Fibroblast of peridontal ligament (primary cell): ENCODE data around the gene CEP20.
"Not testable (repeated sequence)": the region's sequence is repeated elsewhere in the genome, so short reads cannot be mapped to it uniquely, and the experiment has no call there.

Experiments used
- DNase-seq: peaks from one replicate; pipeline ENCODE4 v3.0.0-alpha.2; 2010; ENCODE audit errors: extremely low read depth

The CEP20 gene, protein sequence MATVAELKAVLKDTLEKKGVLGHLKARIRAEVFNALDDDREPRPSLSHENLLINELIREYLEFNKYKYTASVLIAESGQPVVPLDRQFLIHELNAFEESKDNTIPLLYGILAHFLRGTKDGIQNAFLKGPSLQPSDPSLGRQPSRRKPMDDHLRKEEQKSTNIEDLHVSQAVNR

DNA sequence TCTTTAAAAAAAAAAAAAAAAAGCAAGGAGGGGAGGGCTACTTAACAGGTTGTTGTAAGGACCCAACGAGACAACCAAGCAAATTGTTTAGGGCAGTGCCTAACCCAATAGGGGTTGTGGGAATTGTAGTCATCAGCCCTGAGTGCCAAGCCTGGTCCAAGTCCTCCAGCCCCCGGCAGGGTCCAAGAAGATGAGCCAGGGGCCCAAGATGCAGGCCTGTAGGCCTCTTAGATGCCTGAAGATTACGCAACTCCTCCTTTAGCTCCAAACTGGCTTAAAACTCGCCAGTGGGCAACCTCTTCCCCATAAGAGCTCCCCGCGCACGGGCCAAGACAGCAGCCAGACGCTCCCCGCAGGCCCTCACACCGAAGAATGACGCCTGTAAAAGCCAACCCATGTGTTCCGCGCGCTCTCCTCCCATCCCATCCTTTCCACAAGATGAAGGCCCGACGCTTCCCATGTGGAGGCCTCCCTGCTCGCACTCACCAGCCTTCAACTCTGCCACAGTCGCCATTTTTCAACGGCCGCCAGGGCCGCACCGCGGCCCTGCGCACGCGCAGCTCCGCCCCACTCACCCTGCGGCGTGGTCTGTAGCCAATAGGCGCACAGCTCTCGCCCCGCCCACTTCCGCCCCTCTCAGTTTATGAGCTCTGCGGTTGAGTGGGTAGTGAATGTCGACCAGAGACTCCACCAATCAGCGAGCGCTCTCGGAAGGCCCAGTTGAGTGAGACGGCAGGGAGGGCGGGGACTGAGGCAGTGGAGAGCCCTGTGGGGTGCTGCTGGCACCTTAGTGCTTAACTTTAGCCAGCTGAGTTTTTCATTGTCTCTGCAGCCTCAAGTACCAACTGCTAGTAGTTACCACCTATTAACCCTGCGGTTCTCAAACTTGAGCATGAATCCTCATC lies at the start of gene CEP20:
Gene CEP20 (minus strand): TSS at position 532 of the 905 bp plus-strand sequence. CDS start 18 bp downstream, at position 514.
- peak; percentile 99 for DNase-seq

DNA sequence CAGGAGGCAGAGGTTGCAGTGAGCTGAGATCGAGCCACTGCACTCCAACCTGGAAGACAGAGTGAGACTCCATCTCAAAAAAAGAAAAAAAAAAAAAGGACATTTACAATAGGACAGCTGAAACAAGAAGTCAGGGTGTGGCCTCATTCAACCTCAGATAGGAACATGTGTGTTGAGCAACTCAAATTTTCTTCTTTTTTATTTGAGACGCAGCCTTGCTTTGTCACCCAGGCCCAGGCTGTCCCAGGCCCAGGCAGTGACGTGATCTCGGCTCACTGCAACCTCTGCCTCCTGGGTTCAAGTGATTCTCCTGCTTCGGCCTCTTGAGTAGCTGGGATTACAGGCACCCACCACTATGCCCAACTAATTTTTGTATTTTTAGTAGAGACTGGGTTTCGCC lies 48.4 kb upstream of the CEP20 start:
- not testable (repeated sequence) for DNase-seq

DNA sequence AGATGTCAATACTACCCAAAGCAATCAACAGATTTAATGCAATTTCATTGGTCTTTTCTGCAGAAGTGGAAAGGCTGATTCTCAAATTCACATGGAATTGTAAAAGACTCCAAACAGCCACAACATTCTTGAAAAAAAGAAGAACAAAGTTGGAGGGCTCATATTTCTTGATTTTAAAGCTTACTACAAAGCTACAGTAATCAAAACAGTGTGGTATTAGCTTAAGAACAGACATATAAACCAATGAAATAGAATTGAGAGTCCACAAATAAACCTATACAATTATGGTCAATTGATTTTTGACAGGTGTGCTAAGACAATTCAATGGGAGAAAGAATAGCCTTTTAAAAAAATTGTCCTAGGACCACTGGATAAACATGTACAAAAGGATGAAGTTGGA lies 46.6 kb upstream of the CEP20 start:
- no peak for DNase-seq

DNA sequence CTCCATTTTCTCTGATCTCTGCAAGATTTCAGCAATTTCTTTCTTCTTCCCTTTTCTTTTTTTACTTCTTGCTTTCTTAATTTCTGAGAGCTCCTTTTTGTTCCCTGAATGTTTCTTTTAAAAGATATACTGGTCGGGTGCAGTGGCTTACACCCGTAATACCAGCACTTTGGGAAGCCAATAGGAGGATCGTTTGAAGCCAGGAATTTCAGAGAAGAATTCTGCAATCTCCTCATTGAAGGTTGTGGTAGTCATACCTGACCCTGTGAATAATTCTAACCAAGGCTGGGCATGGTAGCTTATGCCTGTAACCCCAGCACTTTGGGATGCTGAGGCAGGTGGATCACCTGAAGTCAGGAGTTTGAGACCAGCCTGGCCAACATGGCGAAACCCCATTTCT lies 45.4 kb upstream of the CEP20 start:
- no peak for DNase-seq

DNA sequence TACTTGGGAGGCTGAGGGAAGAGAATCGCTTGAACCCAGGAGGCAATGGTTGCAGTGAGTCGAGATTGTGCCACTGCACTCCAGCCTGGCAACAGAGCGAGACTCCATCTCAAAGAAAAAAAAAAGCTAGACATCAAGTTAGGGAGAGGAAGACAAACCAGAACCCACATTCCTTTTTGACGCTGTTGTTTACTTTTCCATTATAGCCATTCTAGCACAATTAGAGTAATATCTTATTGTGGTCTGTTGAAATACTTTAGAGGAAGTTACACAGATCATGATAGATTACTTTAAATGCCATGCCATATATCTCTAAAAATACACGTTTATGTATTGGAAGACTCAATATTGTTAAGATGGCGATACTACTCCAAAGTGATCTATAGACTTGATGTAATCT lies 44.5 kb upstream of the CEP20 start:
- no peak for DNase-seq

DNA sequence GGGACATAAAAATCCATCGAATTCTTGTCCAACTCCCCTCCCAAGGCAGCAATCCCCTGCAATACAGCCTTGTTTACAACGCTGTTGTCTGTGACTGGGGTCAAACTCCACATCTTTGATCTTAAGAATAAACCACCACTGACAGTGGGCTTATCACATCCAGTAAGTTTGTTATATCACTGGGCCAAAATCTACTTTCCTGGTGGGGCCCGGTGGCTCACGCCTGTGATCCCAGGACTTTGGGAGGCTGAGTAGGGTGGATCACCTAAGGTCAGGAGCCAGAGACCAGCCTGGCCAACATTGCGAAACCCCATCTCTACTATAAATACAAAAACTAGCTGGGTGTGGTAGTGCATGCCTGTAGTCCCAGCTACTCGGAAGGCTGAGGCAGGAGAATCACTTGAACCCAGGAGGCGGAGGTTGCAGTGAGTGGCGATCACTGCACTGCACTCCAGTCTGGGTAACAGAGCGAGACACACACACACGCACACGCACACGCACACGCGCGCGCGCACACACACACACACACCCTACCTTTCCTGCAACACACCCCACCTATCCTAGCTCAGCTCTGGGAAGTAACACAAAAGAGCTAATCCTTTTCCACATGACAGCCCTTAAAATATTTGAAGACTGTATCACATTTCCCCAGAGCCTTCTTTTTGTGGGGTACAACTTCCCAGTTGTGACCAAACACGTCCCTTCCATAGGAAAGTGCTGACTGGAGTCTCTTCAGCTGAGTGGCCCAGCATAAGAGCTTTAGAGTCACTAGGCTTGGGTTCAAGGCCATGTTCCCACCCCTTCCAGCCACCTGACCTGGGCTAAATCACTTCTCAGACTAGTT lies 40.1 kb upstream of the CEP20 start:
- no peak for DNase-seq

DNA sequence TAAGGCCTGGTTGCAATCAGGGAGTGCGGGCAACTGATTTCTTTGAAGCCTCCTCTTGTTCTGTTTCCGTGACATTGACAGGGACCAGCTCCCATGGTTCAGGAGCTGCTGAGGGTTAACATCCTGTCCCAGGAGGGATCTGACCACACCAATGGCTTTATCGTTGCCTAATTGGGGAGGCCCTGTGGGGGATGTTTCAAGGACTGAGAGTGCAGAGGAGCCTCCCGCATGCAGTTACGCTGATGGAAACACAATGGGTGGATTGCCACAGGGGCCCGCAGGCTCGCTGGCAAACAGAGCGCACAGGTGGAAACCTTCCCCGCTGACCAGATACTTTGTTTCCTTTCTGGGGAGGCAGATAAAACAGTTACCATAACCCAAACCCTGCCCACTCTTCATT lies 37.2 kb upstream of the CEP20 start:
- no peak for DNase-seq

DNA sequence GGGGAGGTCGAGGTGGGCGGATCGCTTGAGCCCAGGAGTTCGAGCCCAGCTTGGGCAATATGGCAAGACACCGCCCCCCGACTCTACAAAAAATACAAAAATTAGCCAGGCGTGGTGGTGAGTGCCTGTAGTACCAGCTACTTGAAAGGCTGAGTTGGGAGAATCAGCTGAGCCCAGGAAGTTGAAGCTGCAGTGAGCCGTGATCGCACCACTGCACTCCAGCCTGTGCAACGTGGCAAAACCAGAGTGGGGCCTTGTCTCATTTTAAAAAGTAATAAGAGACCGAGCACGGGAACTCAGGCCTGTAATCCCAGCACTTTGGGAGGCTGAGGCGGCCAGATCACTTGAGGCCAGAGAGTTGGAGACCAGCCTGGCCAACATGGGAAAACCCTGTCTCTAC lies 36.6 kb upstream of the CEP20 start:
- DNase-seq, result no peak

DNA sequence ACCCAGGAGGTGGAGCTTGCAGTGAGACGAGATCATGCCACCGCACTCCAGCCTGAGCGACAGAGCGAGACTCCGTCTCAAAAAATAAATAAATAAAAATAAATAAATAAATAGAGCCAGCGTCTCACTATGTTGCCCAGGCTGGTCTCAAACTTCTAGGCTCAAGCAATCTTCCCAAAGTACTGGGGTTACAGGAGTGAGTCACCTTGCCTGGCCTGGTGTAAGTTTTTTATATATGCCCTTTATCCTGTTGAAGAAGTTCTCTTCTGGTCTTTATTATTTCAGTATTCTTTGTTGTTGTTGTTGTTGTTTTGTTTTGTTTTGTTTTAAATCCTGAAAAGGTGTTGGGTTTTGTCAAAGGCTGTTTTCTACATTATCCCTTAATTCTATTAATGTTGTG lies 30.9 kb upstream of the CEP20 start:
- no peak for DNase-seq

DNA sequence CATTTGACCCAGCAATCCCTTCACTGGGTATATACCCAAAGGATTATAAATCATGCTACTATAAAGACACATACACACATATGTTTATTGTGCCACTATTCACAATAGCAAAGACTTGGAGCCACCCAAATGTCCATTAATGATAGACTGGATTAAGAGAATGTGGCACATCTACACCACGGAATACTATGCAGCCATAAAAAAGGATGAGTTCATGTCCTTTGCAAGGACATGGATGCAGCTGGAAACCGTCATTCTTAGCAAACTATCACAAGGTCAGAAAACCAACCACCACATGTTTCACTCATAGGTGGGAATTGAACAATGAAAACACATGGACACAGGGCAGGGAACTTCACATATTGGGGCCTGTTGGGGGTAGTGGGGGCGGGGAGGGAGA lies 29.9 kb upstream of the CEP20 start:
- DNase-seq, result not testable (repeated sequence)

DNA sequence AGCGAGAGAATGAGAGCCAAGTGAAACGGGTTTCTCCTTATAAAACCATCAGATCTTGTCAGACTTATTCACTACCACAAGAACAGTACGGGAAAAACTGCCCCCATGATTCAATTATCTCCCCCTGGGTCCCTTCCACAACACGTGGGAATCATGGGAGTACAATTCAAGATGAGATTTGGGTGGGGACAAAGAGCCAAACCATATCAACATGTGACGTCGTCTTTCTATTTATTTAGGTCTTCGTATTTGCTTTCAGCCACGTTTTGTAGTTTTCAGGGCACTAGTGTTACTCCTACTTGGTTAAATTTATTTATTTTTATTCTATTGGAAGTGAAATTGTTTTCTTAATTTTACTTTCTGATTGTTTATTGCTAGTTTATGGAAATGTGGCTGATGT lies 27.9 kb upstream of the CEP20 start:
- no peak for DNase-seq

DNA sequence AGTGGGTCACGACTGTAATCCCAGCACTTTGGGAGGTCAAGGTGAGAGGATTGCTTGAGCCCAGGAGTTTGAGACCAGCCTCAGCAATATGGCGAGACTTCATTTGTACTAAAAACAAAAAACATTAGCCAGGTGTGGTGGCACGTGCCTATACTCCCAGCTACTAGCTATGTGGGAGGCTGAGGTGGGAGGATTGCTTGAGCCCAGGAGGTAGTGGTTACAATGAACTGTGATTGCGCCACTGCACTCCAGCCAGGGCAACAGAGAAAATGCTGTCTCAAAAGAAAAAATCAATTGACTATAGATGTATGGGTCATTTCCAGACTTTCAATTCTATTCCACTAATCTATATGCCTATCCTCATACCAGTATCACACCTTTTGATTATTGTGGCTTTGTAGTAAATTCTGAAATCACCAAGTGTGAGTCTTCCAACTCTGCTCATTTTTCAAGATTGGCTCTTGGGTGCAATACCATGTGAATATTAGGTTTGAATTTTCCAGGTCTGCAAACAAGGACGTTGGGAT lies 27.2 kb upstream of the CEP20 start:
- no peak for DNase-seq

DNA sequence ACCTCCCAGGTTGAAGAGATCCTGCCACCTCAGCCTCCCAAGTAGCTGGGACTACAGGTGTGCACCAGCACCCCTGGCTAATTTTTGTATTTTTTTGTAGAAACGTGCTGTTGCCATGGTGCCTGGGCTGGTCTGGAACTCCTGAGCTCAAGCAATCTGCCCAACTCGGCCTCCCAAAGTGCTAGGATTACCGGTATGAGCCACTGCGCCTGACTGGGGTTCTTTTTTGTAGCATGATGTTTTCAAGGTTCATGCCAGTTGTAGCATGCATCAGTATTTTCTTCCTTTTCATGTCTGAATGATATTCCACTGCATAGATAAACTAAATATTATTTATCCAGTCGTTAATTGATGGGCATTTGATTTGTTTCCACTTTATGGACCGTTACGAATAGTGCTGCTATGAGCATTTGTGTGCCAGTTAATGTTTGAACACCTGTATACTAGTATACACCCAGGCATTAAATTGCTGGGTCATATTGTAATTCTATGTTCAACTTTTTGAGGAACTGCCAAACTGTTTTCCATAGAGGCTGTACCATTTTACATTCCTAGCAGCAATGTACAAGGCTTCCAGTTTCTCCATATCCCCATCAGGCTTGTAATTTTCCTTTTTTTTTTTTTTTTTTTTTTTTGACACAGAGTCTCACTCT lies 24.8 kb upstream of the CEP20 start:
- no peak for DNase-seq

DNA sequence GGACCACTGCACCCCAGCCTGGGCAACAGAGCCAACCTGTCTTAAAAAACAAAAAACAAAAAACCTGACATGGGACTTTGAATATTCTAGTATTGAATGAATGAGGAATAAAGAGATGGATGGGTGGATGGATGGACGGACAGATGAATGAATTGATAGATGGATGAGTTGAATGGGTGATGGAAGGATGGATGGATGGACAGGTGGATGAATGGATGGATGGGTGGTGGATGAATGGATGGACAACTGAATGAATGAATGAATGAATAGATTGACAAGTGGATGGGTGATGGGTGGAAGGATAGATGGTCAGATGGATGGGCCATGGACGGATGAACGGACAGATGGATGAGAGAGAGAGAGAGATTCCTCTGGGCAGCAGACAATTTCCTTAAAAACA lies 22.8 kb upstream of the CEP20 start:
- DNase-seq, result no peak

DNA sequence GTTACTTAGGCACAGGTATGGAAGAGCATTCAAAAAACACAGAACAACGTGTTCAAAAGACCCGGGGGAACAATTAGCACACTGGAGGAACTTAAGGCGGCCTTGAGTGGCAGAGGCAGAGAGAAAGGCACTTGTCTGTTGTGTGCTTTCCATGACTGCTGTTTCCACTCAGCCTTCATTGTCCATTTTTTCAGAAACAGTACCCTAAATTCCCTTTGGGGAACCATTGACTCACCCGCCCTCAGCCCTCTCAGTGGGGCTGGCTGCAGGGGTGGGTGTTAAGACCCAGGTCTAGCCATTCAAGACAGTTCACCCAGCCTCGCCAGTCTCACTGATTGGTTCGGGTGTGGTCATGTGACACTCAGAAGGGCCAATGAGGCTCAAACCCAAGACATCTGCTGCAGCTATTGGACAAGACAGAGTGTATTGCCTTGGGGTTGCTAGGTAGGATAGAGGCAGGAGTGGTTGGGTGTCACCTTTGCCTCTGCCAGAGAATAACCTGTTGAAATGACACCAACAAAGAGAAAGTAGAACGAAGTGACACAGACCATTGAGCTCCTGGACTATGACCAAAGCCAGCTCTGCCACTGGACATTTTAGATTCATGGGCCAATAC lies 19.6 kb upstream of the CEP20 start:
- DNase-seq, result no peak

DNA sequence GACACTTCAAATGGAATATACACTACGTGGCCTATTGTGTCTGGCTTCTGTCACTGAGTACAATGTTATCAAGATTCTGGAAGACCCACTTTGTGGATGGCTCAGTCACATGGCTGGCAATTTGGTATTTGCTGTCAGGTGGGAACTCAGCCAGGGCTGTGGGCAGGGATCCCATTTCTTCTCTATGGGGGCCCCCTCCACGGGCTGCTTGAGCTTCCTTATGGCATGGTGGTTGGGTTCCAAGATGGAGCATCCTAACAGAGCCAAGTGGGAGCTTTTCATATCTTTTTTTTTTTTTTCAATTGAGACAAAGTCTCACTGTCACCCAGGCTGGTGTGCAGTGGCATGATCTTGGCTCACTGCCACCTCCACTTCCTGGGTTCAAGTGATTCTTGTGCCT lies 18.0 kb upstream of the CEP20 start:
- DNase-seq, result no peak

DNA sequence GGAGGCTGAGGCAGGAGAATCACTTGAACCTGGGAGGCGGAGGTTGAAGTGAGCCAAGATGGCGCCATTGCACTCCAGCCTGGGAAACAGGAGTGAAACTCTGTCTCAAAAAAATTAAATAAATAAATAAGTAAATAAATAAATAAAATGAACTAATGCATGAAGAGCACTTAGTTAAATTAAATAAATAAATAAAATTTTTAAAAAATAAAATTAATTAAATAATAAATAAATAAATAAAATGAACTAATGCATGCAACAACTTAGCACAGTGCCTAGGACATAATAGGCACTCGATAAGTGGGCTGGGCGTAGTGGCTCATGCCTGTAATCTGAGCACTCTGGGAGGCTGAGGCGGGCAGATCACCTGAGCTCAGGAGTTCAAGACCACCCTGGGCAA lies 15.6 kb upstream of the CEP20 start:
- no peak for DNase-seq

DNA sequence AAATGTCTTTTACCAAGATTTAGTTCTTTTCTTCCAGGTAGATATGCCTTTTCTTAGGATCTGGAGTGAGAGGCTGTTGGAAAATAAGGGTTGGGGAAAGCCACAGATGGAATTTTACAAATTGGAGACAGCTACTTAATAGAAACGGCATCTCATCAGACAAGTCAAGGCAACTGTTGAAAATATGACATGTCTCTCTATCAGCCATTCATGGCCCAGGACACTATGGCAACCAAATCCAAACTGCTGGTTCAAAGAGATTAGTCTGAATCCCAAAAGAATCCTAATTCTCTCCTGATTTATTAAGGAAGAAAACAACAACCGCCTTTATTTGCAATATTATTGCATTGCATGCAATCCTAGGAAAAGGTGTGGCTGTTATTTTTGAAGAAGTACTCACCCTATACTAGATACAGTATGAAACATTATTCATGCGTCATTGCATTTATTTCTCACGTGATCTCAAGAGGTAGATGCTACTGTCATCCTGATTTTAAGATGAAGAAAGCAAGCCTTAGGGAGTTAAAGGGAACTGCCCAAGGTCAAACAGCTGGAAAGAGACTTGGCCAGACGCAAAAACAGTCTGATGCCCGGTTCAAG lies 12.6 kb upstream of the CEP20 start:
- DNase-seq, result no peak

DNA sequence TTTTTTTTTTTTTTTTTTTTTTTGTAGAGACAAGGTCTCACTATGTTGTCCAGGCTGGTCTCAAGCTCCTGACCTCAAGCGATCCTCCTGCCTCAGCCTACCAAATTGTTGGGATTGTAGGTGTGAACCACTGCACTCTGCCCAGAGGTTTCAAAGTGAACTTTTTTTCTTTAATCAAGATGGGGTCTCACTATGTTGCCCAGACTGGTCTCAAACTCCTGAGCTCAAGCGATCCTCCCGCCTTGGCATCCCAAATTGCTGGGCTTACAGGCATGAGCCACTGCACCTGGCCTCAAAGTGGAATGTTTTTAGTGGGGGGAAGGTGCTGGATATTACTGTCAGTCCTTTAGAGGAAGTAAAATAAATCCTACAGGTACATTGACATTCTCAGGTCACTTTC lies 12.0 kb upstream of the CEP20 start:
- no peak for DNase-seq

DNA sequence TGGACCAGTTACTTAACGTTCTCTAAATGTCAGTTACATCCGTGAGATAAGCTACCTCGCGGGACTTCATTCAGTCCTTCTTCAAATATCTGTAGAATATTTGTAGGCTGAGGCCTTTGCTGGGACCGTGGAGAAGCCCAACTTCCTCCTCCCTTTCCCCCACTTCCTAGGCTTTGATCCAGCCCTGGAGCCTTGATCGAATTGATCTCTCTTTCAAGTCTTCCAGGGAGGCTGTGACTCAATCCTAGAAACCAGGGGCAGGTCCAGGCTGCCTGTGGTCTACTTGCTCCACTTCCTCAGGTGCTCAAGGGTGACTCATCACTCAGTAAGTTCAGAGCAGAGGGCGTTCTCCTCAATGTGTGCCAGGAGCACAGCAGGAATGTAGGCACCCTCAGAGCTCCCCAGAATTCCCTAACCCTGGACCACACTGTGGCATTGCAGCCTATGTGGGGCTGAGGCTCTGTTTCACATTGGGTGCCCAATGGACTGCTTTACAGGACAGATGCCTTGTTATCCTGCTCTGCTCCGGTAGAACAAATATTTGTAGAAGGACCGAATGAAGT lies 11.2 kb upstream of the CEP20 start:
- peak; percentile 71 for DNase-seq

DNA sequence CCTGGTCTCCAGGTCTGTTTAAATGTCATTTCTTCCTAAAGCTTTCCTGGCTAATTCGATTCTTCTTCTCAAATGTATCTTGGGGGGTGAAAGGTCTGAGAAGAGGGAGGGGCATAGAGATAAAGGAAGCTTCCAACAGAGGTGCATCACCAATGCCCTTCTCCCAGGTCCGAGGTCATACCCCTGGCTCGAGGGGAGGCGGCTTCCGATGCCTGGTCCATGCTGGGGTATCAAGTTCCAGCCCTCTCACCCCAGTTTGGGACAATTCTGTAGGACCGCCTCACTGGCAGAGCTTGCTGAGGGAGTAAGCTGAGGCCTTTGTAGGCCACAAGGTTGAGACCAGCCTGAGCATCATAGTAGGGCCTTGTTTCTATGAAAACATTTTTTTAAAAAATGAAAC lies 10.3 kb upstream of the CEP20 start:
- DNase-seq, result no peak
